Glutamatergic neuron (in vitro differentiated cells): ENCODE results near the gene PNCK. TPM values are rescaled to one million over a fixed set of nuclear protein-coding genes. Genes with fewer than 3 reads are reported as not detected.

ENCODE experiments used
- DNase-seq: peaks from one replicate; pipeline ENCODE4 v3.0.0; 2022
- H3K27ac Mint-ChIP-seq: one replicate; pipeline ENCODE4 v1.8.0; 2020; ENCODE audit warnings: mild to moderate bottlenecking, mixed read lengths, inconsistent platforms; ENCODE audit not compliant: unreplicated experiment
- H3K27me3 Mint-ChIP-seq: one replicate; pipeline ENCODE4 v1.8.0; 2020; ENCODE audit warnings: mild to moderate bottlenecking, moderate library complexity, mixed read lengths, inconsistent platforms; ENCODE audit not compliant: unreplicated experiment
- H3K36me3 Mint-ChIP-seq: one replicate; pipeline ENCODE4 v1.8.0; 2020; ENCODE audit warnings: mild to moderate bottlenecking, mixed read lengths, inconsistent platforms; ENCODE audit not compliant: unreplicated experiment
- H3K4me1 Mint-ChIP-seq: one replicate; pipeline ENCODE4 v1.8.0; 2020; ENCODE audit warnings: mild to moderate bottlenecking, low read depth, mixed read lengths, inconsistent platforms; ENCODE audit not compliant: unreplicated experiment
- H3K4me3 Mint-ChIP-seq: one replicate; pipeline ENCODE4 v1.8.0; 2020; ENCODE audit warnings: mild to moderate bottlenecking, mixed read lengths, inconsistent platforms; ENCODE audit not compliant: unreplicated experiment
- H3K9me3 Mint-ChIP-seq: one replicate; pipeline ENCODE4 v1.8.0; 2020; ENCODE audit warnings: mild to moderate bottlenecking, moderate library complexity, mixed read lengths, inconsistent platforms; ENCODE audit not compliant: unreplicated experiment
- CTCF ChIP-seq: fragments of 200-600 bp; sonication (generic); IDR thresholded peaks from one replicate; pipeline ENCODE4 v1.5.0; 2021; ENCODE audit not compliant: partially characterized antibody, unreplicated experiment
- total RNA-seq: library from RNA; stranded (reverse); fragmentation: NEBNext Ultra II Directional; extraction: Animal tissue kit (Norgen Biotek cat#: 25700); gene quantifications from one replicate; pipeline ENCODE4 v1.2.1, GENCODE V29; 2021; ENCODE audit not compliant: unreplicated experiment

PNCK gene
- total RNA-seq, 1 donor from 2014 or later: 4.3 TPM

GRCh38 chrX:153649178-153649914 lies 24.3 kb downstream of the PNCK start:
- Mint-ChIP-seq H3K9me3 (no peaks in the 10 kb centered on the region), H3K36me3 (no peaks in the 10 kb centered on the region), H3K27ac (no peak overlapping the region), H3K27me3 (no peaks in the 10 kb centered on the region), H3K4me3 (no peak overlapping the region), H3K4me1 (no peaks in the 10 kb centered on the region)
- TF ChIP-seq CTCF: peak; percentile 11
- DNase-seq: peak; percentile 50

- TF ChIP-seq CTCF: no peak
- no peaks in the 10 kb centered on the region for H3K4me1 Mint-ChIP-seq
- H3K9me3 Mint-ChIP-seq: no peaks in the 10 kb centered on the region
- no peaks in the 10 kb centered on the region for H3K27me3 Mint-ChIP-seq
- no peak overlapping the region for H3K4me3 Mint-ChIP-seq
- H3K36me3 Mint-ChIP-seq: no peaks in the 10 kb centered on the region
- no peak overlapping the region for H3K27ac Mint-ChIP-seq
- DNase-seq: no peak
Observed at GRCh38 chrX:153648358-153649177, 25.0 kb downstream of the PNCK start.

GRCh38 chrX:153647461-153648357 lies 25.9 kb downstream of the PNCK start:
- no peaks in the 10 kb centered on the region for H3K36me3 Mint-ChIP-seq
- no peak overlapping the region for H3K4me3 Mint-ChIP-seq
- no peaks in the 10 kb centered on the region for H3K4me1 Mint-ChIP-seq
- H3K27me3 Mint-ChIP-seq: peaks cover 3% of the 10 kb centered on the region
- DNase-seq: no peak
- H3K27ac Mint-ChIP-seq: no peak overlapping the region
- no peak for TF ChIP-seq CTCF
- no peaks in the 10 kb centered on the region for H3K9me3 Mint-ChIP-seq

- Mint-ChIP-seq H3K36me3 (no peaks in the 10 kb centered on the region), H3K27me3 (peaks cover 3% of the 10 kb centered on the region), H3K4me1 (no peaks in the 10 kb centered on the region), H3K4me3 (no peak within 1 kb of the TSS), H3K27ac (no peak within 1 kb of the TSS), H3K9me3 (no peaks in the 10 kb centered on the region)
- no peak for TF ChIP-seq CTCF
- peak; percentile 27 for DNase-seq
Observed at GRCh38 chrX:153646620-153647373, 26.8 kb downstream of the PNCK start, which contains the start of gene DUSP9. Gene DUSP9, plus strand, starts transcription at chrX:153647203. Its CDS starts 751 bp downstream, at chrX:153647954.
